Measurements from ENCODE around the gene FOXO1.

FOXO1 gene

GRCh38 chr13:40506592-40507446 lies 159.6 kb downstream of the FOXO1 start:
- DNase-seq (ENCODE audit: low read depth in 3 of 3): no peak
